IPS DF 4.7 (cell line): ENCODE measurements around the gene ANKRD11.
"Not testable (repeated sequence)": the region's sequence is repeated elsewhere in the genome, so short reads cannot be mapped to it uniquely, and the experiment has no call there.

Experiments
- DNase-seq: peaks from one replicate; pipeline ENCODE4 v3.0.0-alpha.2; 2013; ENCODE audit warnings: low spot score; ENCODE audit errors: extremely low read depth

Gene ANKRD11

GRCh38 chr16:89368604-89369249, 121.6 kb downstream of the ANKRD11 start:
- no peak for DNase-seq

DNA sequence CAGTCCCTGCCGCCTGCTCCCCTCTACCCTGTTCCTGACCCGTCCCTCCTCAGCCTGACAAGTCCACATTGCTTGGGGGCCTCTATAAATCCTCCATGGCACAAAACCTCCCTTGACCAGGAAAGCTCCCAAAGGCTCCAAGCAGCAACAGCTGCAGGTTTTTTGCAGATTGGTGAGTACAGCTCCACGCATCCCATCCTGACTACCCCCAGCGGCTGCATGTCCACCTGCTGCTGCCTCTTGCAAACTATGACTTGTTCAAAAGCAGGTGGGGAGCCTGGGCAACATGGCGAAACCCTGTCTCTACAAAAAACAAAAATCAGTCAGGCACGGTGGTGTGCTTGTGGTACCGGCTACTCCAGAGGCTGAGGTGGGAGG, 122.8 kb downstream of the ANKRD11 start:
- DNase-seq = no peak

GRCh38 chr16:89366561-89367537, 123.5 kb downstream of the ANKRD11 start:
- no peak for DNase-seq

GRCh38 chr16:89365996-89366395, 124.4 kb downstream of the ANKRD11 start:
- DNase-seq = no peak

GRCh38 chr16:89365044-89365467, 125.3 kb downstream of the ANKRD11 start:
- DNase-seq = no peak

DNA sequence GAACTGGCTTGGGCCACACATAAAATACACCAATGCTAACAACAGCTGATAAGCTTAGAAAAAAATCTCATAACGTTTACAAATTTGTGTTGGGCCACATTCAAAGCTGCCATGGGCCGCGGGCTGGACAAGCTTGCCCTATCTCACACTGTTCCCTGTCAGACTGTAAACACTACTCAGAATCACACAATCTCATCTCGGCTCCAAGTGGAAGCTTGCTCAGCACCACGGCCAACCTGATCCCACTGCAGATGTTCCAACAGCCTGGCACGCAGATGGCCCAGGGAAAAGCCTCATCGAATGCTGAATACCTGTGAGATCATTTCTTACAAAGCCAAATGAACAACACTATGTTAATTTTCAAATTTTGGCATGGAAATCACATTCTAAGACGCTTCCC, 125.8 kb downstream of the ANKRD11 start:
- DNase-seq = no peak

- DNase-seq = no peak
Observed at GRCh38 chr16:89363621-89364393, 126.6 kb downstream of the ANKRD11 start.

DNA sequence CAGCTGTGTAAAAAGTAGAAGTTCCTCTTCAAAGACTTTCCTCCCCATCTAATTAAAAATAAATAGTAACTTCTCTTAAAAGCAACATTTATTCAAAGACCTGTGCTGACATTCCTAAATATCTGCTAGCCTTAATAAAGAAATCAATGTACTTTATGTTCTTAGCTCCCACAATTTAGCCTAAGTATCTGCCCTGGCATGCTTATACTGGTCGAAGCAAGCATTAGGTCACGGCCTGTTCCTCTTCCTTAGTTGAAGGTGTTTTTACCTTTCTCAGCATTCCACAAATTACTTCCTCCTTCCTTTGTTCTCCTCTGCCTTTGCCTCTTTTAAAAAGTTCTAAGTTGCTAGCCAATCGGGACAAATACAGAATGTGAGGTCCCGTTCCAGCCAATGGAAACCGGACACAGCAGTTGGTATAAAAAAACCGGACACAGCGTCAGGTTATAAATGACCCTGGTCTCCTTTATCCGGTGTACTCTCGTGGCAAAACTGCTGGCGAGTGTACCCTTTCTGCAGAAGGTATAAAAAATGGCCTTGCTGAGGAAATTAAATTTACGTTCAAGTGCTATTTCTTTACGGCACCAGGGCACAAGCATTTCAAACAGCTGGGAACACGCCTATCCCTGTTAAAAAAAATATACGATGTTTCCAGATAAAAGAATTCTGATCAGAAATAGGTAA, 127.7 kb downstream of the ANKRD11 start:
- not testable (repeated sequence) for DNase-seq

GRCh38 chr16:89361751-89362539, 128.4 kb downstream of the ANKRD11 start:
- no peak for DNase-seq

DNA sequence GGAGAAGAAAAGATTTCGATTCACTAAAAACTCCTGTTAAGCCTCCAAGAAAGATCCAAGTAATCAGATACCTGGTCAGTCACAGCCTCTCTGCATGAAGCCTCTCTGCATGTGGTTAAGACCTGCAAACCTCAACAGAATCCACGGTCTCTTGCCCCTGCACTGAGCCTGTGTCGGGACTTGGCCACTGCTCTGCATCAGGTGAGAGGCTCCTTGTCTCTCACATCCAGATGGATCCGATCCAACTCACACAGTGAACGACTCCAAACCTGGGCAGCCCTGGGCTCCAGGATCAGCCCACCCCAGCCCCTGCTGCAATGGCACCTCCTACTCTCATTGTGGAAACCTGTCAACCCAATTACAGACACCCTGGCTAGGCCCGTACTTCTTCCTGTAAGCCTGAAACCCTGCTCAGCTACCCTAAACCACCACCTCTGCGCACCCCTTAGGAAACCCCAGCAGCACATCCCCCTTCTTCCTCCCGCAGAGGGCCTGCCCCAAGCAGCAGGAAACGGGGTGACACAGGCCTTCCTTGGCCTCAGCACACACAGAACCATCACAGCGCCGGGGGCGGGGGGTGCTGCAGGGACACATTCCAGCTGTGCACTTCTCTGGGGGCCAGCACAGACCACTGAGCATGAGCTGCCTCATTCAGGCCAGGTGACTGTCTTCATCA, 129.5 kb downstream of the ANKRD11 start:
- DNase-seq = no peak

DNA sequence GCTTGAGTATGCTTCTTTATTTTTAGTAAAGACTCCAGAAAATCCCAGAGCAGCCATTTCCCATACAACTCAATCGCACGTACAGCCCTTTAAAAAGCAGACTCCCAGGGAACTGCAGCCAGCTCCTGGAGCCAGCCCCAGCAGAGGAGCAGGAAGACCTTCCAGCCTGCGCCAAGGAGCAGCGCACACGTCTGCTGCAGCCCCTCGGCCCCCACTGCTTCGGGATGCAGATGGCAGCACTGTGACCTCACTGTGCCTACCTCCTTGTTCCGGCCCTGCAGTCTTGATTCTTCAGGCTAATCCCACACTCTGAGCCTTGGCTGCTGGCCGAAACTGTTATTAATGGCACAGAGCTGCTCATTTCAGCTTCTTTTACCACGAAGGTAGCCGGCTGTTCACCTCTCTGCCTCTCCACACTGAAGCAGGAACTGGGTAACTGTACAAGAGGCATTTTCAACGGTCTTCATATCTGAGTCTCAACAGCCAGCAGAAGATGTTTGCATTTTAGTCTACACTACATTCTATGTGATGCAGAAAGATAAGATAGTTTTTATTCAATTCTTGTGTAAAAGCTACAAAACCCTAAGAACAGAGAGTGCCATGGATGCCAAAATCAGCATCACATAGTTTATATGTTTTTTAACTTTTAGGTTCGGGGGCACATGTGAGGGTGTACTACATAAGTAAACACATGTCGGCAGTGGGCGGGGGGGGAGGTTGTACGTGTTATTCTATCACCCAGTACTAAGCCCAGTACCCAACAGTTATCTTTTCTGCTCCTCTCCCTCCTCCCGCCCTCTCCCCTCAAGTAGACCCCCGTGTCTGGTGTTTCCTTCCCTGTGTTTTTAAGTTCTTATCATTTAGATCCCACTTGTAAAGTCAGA, 130.9 kb downstream of the ANKRD11 start:
- DNase-seq = no peak

GRCh38 chr16:89358030-89359005, 132.0 kb downstream of the ANKRD11 start:
- DNase-seq = no peak

DNA sequence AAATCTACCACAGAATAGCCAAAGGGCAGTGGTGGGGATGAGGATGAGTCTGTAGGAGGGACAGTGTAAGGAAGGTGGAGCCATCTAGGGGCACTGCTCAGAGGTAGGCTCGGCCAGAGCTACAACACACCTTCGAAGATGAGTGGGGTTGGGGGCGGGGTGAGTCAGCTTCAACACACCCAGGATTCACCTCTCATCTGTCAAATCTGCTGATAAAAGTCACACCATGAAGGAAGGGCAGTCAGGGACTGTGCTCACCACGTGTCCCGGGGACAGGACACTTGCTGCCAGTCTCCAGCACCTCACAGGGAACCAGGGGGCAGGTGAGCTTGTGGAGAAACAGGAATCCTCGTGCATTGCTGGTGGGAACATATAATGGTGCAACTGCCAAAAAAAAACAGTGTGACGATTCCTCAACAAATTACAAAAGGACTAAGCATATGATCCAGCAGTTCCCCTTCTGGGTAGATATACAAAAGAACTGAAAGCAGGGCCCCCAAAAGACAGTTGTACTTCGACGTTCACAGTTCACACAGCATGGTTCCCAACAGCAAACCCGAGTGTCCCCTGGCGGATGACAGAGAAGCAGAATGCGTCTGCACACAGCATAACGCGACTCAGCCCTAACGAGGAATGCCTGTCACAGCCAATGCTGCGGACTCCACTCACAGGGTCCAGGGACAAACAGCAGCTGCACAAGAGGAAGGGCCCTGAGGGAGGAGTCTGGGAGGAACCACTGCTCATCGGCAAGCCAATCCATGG, 133.1 kb downstream of the ANKRD11 start:
- peak; percentile 33 for DNase-seq

GRCh38 chr16:89355686-89356085, 134.7 kb downstream of the ANKRD11 start:
- DNase-seq = no peak

GRCh38 chr16:89355007-89355406, 135.4 kb downstream of the ANKRD11 start:
- no peak for DNase-seq

DNA sequence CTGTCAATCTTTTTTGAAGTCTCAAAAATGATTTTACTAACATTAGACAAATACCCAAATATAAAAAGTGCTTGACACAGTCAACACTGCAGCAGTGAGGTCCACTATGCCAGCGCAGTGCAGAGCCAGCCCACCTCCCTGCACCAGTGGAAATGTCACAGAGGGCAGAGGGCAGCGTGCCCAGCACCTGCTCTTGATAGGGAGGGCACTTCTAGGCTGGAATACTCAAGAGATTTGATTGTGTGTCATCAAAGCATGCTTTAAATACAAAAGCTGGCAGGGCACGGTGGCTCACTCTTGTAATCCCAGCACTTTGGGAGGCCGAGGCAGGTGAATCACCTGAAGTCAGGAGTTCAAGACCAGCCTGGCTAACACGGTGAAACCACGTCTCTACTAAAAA, 136.0 kb downstream of the ANKRD11 start:
- DNase-seq = no peak

- no peak for DNase-seq
Observed at GRCh38 chr16:89352091-89352681, 138.2 kb downstream of the ANKRD11 start.
